ENCODE data around the gene KCNAB2. TPM values are rescaled to one million over a fixed set of nuclear protein-coding genes. Genes with fewer than 3 reads are reported as not detected.

The KCNAB2 gene
- total RNA-seq, 1 experiment from 2014 or later: 10.3 TPM

- Mint-ChIP-seq H3K9me3 (peaks cover 11% of the 10 kb centered on the region; the same call in 1 of the 2 replicates), H3K4me1 (no peaks in the 10 kb centered on the region), H3K27ac (no peak overlapping the region), H3K36me3 (no peaks in the 10 kb centered on the region), H3K27me3 (ENCODE audit: low read depth) (no peaks in the 10 kb centered on the region), H3K4me3 (no peak overlapping the region)
- DNase-seq (ENCODE audit: low spot score) (no peak), ATAC-seq (no peak)
- ChIA-PET POLR2A (no interaction called here), CTCF (interaction anchor here (0.7 to 1.0 kb wide), 2 partner anchors 9 to 23 kb away, joined by 3 read pairs; no protein-coding TSS in a partner anchor)
- no peak for TF ChIP-seq IRF2 (CRISPR knock-in tag; IDR thresholded peaks at IDR 0.05; ENCODE audit: borderline replicate concordance, low read depth)
- no peak for TF ChIP-seq GABPB1 (CRISPR knock-in tag; IDR thresholded peaks at IDR 0.05)
- no peak for TF ChIP-seq AR (CRISPR knock-in tag; IDR thresholded peaks at IDR 0.05)
- TF ChIP-seq FOXP1 (CRISPR knock-in tag; IDR thresholded peaks at IDR 0.05; ENCODE audit: borderline replicate concordance): no peak
- no peak for TF ChIP-seq ZNF281 (CRISPR knock-in tag; IDR thresholded peaks at IDR 0.05)
- no peak for TF ChIP-seq ATF2 (CRISPR knock-in tag; IDR thresholded peaks at IDR 0.05; ENCODE audit: borderline replicate concordance, low read depth)
- no peak for TF ChIP-seq ETV6 (CRISPR knock-in tag; IDR thresholded peaks at IDR 0.05)
- no peak for TF ChIP-seq FOXP4 (CRISPR knock-in tag; IDR thresholded peaks at IDR 0.05)
Measured at GRCh38 chr1:6104631-6105030, 58.9 kb downstream of the KCNAB2 start.

- DNase-seq (ENCODE audit: low spot score) (no peak), ATAC-seq (no peak)
- H3K4me3 Mint-ChIP-seq: no peak overlapping the region
- no peaks in the 10 kb centered on the region for H3K4me1 Mint-ChIP-seq
- CTCF ChIA-PET: interaction anchor here (0.6 to 1.7 kb wide), 8 partner anchors 18 to 140 kb away, joined by 3 to 8 read pairs (median 3); no protein-coding TSS in a partner anchor
- no peaks in the 10 kb centered on the region for H3K27me3 Mint-ChIP-seq (ENCODE audit: low read depth)
- no peaks in the 10 kb centered on the region for H3K36me3 Mint-ChIP-seq
- H3K27ac Mint-ChIP-seq: no peak overlapping the region
- H3K9me3 Mint-ChIP-seq: peaks cover 11% of the 10 kb centered on the region; the same call in 1 of the 2 replicates
- no peak for TF ChIP-seq STAT6 (CRISPR knock-in tag; conservative IDR thresholded peaks at IDR 0.05; ENCODE audit: low read depth)
- TF ChIP-seq GTF2I (CRISPR knock-in tag; conservative IDR thresholded peaks at IDR 0.05): no peak
- no peak for TF ChIP-seq CTCF (IDR thresholded peaks at IDR 0.05)
- no peak for TF ChIP-seq FOXP1 (CRISPR knock-in tag; IDR thresholded peaks at IDR 0.05; ENCODE audit: borderline replicate concordance)
- no peak for TF ChIP-seq RELA (CRISPR knock-in tag; IDR thresholded peaks at IDR 0.05; ENCODE audit: borderline replicate concordance)
- TF ChIP-seq CBFB (CRISPR knock-in tag; IDR thresholded peaks at IDR 0.05; ENCODE audit: low read depth): no peak
- POLR2A ChIA-PET: no interaction called here
Measured at GRCh38 chr1:6105218-6105679, 59.6 kb downstream of the KCNAB2 start.

All from WTC11 (cell line).